ENCODE results near the gene ANGPTL2.

ANGPTL2 gene

DNA sequence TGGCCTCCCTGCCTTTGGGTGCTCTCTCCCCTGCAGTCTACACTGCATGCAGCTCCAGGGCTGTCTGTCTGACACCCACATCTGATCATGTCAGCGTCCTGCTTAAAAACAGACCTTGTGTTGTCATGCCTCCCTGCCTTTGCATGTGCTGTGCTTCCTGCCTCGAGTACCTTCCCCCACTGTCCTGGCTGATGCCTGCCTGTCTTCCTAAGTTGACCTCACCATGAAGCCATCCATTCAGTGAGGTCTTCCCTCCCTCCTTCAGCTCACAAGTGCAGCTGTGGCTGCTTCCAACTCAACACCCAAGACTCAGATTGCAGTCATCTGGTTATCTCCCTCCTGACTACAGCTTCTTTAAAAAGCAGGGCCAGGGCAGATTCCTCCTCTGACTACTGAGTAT lies 5.5 kb downstream of the ANGPTL2 start:
- no peak for DNase-seq (ENCODE audit: low spot score)

DNA sequence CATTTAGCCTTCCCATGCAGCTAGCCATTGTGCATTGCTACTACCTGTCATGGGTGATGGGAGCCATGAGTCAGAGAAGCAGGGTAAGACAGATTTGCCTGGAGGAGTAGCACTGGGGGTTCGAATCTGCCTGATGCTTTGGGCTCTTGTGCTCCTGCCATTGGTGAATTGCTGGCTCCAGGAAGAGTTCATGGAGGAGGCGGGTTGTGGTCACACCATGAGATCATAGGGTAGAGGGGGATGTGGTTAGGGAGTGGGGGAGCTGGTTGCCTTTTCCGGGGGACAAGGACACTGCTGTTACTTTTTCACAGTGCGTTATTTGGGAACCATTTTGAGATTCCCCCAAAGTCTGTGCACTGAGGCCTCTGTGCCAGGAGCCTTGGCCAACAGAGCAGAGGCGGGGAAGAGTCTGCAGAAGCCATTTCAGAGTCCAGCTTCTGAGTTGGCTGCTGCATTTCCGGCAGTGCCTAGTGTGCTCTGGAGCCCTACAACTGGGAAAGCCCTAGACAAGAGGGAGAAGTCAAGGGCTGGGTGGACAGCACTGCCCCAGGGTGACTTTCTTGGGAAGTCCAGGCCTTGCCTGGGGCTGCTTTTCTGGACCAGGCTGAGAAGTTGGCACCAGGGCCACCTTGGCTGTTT lies 6.2 kb downstream of the ANGPTL2 start:
- DNase-seq (ENCODE audit: low spot score): no peak

DNA sequence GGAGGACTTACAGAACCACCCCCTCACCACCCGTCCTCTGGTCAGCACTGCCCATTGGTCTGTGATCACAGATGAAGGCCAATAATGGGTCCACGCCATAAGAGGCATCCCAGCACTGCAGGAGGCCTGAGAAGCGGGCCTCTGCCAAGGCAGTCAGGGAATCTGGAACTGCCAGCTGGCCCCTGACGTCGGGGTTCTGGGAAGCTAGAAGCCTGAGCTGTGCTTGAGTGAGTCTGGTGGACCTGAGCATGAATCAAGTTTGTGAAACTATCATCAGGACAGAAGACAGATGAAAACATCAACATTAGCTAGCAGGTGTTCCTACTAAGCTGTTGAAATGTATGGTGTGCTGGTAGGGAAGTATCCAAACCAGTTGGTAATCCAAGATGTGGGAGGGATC lies 7.8 kb downstream of the ANGPTL2 start:
- DNase-seq (ENCODE audit: low spot score): no peak

DNA sequence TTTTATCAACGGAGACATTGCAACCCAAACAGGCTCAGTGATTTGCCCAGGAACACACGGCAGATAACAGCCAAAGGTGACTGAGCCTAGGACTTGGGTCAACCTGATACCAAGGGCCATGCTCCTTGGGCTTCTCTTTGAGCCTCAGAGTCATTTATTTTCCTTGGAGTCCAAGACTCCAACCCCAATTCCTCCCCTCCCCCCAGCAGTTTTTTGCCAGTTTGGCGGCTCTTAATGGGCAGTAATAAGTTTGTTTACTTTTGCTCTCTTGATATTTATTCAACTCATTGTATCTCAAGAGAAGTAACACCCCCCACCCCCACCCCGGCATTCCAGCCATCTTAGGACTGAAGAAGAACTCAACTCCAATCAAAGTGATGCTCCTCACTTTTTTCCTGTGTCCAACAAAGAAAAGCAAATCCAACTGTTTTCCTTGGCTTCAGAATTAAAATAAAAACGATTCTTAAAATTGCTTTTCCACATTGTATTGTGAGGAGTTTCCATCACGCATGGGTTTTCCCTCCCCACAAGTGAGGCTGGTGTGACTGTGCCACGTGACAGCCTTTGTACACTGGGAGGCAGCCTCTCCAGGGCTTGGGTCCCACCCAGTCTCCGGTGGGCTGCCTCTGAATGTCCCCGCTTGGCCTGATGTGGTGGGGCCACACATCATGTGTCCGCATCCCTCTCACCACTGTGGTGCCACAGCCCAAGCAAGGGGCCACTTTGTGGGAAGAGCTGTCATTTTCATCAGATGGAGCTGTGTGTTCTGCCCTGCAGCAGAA lies 9.1 kb downstream of the ANGPTL2 start:
- no peak for DNase-seq (ENCODE audit: low spot score)

DNA sequence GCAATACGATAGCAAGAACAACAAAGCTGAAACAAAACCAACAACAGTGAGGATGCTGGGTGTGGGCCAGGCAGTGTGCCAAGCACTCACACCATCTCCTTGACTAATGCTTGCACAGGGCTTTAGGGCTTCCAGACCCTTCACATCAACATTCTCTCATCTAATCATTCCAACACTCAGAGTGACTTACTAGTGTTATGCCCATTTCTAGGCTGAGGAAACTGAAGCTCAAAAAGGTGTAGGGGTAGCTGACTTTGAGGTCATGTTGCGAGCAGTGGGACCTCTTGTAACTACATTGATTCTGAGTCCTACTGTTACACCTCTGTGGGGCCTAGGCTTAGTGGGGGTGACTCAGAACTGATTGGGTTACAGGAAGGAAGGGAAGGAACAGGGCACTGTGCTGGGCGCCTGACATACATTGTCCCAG lies 9.7 kb downstream of the ANGPTL2 start:
- no peak for DNase-seq (ENCODE audit: low spot score)

DNA sequence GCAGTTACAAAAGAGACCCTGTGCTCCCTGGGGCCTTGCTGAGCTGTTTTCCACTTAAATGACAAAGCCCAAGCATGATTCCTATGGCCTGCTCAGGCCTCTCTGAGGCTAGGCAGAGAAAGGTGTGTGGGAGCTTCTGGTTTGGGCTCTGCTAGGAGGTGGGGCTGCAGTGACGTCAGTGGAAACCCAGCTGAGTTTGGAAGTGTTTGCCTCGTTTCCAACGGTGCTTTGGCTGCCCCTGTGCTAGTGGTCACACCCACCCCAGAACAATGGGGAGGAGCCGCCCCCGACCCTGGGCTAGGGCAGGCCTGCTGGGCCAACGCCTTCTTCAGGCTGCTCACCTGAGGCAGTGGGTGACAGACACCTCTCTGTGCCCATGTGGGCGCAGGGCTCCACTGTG lies 10.4 kb downstream of the ANGPTL2 start:
- peak; percentile 48 for DNase-seq (ENCODE audit: low spot score)

- DNase-seq (ENCODE audit: low spot score): no peak
These were observed 13.2 kb downstream of the ANGPTL2 start for GRCh38 chr9:127109212-127109711.

- no peak for DNase-seq (ENCODE audit: low spot score)
These were observed 14.2 kb downstream of the ANGPTL2 start for GRCh38 chr9:127107929-127108876.

DNA sequence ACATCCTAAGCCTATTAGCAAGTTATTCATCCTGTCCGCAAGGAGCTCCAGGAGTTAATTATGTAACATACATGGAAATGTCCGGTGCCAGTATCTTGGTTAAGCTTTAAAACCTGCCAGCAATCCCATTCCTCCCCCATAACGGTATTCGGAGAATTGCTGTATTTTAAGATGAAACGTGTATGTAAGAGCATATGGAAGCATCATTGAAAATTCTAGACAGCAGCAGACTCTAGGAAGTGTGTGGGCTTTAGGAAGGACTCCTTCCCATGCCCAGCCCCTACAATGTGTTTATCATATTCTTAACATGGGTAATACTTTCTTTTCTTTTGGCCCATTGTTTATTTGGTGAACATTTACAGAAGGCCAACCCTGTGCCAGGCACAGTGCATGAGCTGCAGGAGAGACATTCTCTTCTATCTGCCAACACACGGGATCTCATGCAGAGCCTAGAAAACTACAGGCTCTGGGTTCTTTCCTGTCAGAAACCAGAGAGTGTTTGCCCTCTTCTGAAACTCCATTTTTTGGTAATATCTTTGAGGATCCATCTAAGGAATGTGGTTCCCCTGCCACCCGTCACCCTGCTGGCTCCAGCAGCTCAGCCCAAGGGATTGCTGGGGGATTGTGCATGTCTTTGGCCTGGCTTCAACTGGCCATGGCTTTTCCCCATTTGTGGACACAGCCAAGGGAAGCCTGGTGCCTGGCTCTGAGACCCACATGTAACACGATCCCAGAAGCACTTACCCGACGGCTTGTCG lies 15.1 kb downstream of the ANGPTL2 start:
- no peak for DNase-seq (ENCODE audit: low spot score)

GRCh38 chr9:127106466-127106855 lies 16.0 kb downstream of the ANGPTL2 start:
- peak; percentile 14 for DNase-seq (ENCODE audit: low spot score)

GRCh38 chr9:127105805-127106465 lies 16.5 kb downstream of the ANGPTL2 start:
- DNase-seq (ENCODE audit: low spot score): no peak

DNA sequence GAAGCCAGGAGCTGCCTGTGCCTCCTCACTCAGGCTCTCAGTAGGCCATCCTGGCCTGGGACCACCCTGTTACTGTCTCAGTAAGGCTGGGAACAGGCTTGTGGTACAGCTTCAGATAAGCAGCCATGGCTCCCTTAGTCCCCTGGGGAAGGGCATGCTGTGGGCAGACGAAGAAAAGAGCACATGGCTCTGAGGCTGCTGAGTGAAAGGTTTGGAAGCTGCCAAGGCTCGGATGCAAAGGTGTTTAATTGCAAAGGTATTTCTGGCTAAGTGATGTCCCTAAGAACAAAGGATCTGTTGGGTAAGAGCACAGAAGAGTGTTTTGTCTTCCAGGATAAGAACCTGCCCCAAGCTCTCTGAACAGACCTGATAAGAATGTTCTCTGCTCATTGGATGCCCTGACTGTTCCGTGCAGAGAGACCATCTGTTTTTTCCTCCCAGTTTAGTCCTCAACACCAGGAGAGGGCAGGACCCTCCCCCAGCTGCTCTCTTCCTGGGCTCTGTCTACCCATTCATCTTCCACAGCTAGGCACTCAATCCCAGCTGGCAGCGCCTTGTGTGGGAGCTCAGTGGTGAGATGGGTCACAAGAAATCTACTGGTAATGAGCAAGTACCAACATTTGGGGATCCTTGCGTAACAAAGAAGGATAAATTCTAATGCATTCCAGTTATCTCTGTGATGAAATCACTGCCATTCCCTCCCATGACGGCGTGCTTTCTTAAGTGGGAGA lies 17.7 kb downstream of the ANGPTL2 start:
- no peak for DNase-seq (ENCODE audit: low spot score)

- no peak for DNase-seq (ENCODE audit: low spot score)
These were observed 19.6 kb downstream of the ANGPTL2 start for GRCh38 chr9:127102788-127103187.

DNA sequence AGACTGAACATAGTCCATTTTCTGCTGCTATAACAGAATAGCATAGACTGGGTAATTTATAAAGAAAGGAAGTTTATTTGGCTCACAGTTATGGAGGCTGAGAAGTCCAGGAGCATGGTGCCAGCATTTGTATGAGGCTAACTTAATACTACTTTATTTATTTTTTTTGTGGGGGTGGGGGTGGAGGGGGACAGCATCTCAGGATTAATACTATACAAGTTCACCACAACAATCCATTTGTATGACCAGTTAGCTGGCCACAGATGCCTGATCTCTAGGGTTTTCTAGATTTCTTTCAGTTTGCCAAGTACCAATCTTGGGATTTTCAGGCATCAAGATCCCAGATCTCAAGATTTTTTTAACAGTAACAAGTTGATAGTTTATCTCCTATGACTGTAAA lies 20.3 kb downstream of the ANGPTL2 start:
- no peak for DNase-seq (ENCODE audit: low spot score)

- DNase-seq (ENCODE audit: low spot score): no peak
These were observed 22.8 kb downstream of the ANGPTL2 start for GRCh38 chr9:127099664-127100063.

- DNase-seq (ENCODE audit: low spot score): no peak
These were observed 23.4 kb downstream of the ANGPTL2 start for GRCh38 chr9:127098916-127099553.

DNA sequence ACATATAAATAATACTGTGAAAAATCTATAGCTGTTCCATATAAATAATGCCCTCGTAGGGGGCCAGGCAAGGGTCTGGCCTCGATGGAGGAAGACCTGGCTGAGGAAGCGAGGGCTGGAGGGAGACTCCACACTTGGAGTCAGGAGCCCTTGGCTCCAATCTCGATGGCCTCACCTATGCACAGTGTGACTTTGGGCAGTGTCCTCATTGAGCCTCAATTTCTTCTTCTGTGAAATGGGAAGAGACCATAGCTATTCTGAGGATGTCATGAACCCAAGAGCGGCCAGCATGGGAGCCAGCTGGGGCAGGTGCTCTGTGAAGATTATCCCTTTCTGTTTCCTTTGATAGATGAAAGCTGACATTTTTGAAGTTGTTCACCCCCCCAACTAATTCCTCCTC lies 24.8 kb downstream of the ANGPTL2 start:
- no peak for DNase-seq (ENCODE audit: low spot score)

- DNase-seq (ENCODE audit: low spot score): no peak
These were observed 26.2 kb downstream of the ANGPTL2 start for GRCh38 chr9:127096208-127096607.

- DNase-seq (ENCODE audit: low spot score): no peak
These were observed 27.0 kb downstream of the ANGPTL2 start for GRCh38 chr9:127095411-127095810.
